KOPT-K1 (cell line): ENCODE measurements around the gene PLEKHA5.
A peak's percentile ranks its signal among the peaks of the same experiment; 100 is the strongest.
"Not testable (repeated sequence)": the region's sequence is repeated elsewhere in the genome, so short reads cannot be mapped to it uniquely, and the experiment has no call there.

Source experiments
- H3K27ac ChIP-seq: fragments of 200-600 bp; sonication (generic); 2 replicates; pipeline ENCODE4 v1.5.1; 2016; ENCODE audit warnings: antibody characterized with exemption, mild to moderate bottlenecking, low read depth, low read length; ENCODE audit not compliant: poor library complexity, severe bottlenecking
- H3K36me3 ChIP-seq: fragments of 200-600 bp; sonication (generic); 2 replicates; pipeline ENCODE4 v1.5.1; 2017; ENCODE audit warnings: antibody characterized with exemption, mild to moderate bottlenecking, low read length, moderate library complexity; ENCODE audit not compliant: insufficient read depth
- H3K9me3 ChIP-seq: fragments of 200-600 bp; sonication (generic); 2 replicates; pipeline ENCODE4 v1.5.1; 2017; ENCODE audit warnings: antibody characterized with exemption, low read length, mild to moderate bottlenecking; ENCODE audit not compliant: insufficient read depth, poor library complexity, severe bottlenecking

PLEKHA5 gene, protein sequence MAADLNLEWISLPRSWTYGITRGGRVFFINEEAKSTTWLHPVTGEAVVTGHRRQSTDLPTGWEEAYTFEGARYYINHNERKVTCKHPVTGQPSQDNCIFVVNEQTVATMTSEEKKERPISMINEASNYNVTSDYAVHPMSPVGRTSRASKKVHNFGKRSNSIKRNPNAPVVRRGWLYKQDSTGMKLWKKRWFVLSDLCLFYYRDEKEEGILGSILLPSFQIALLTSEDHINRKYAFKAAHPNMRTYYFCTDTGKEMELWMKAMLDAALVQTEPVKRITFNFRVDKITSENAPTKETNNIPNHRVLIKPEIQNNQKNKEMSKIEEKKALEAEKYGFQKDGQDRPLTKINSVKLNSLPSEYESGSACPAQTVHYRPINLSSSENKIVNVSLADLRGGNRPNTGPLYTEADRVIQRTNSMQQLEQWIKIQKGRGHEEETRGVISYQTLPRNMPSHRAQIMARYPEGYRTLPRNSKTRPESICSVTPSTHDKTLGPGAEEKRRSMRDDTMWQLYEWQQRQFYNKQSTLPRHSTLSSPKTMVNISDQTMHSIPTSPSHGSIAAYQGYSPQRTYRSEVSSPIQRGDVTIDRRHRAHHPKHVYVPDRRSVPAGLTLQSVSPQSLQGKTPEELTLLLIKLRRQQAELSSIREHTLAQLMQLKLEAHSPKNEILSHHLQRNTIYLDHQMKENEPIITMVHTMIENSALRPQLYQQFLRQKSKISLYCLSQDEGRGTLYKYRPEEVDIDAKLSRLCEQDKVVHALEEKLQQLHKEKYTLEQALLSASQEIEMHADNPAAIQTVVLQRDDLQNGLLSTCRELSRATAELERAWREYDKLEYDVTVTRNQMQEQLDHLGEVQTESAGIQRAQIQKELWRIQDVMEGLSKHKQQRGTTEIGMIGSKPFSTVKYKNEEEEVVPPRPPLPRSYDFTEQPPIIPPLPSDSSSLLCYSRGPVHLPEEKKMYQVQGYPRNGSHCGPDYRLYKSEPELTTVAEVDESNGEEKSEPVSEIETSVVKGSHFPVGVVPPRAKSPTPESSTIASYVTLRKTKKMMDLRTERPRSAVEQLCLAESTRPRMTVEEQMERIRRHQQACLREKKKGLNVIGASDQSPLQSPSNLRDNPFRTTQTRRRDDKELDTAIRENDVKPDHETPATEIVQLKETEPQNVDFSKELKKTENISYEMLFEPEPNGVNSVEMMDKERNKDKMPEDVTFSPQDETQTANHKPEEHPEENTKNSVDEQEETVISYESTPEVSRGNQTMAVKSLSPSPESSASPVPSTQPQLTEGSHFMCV

DNA sequence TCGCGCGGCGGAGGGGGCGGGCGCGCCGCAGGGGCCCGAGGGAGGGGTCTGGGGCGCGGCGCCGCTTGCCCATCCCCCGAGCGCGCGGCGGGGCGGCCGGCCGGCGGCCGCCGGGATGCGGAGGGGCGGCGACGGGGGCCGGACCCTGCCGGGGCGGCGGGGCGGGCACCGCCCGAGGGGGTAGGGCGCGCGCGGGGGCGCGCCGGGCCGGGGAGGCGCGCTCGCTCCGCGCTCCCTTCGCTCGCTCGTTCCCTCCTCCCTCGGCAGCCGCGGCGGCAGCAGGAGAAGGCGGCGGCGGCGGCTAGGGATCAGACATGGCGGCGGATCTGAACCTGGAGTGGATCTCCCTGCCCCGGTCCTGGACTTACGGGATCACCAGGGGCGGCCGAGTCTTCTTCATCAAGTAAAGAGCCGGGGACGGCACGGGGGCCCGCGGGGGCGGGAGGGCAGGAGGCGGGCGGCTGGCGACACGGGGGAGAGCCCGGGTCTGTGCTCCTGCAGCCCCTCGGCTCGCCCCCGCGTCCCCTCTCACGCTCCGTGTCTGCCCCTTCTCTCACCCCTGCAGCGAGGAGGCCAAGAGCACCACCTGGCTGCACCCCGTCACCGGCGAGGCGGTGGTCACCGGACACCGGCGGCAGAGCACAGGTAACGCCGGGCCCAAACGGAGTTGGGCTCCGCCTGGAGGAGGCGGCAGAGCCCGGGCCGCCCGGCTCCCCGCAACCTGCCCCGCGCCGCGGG is at the start of gene PLEKHA5:
PLEKHA5 (plus strand) TSS at position 248 of the 738 bp plus-strand sequence; CDS start at position 315, 67 bp downstream.
- Histone ChIP-seq H3K9me3 (peaks cover 11% of the 10 kb centered on the region), H3K27ac (peak within 1 kb of the TSS; percentile 43)

GRCh38 chr12:19080918-19081317 is 48.6 kb upstream of the PLEKHA5 start:
- Histone ChIP-seq H3K27ac (no peak overlapping the region), H3K9me3 (no peaks in the 10 kb centered on the region), H3K36me3 (no peaks in the 10 kb centered on the region)

More for the DNA sequence above, at the start of gene PLEKHA5:
- no peaks in the 10 kb centered on the region for H3K36me3 ChIP-seq

GRCh38 chr12:19082365-19082911 is 47.1 kb upstream of the PLEKHA5 start:
- Histone ChIP-seq H3K36me3 (no peaks in the 10 kb centered on the region), H3K27ac (no peak overlapping the region), H3K9me3 (no peaks in the 10 kb centered on the region)

GRCh38 chr12:19084547-19084946 is 45.0 kb upstream of the PLEKHA5 start:
- no peak overlapping the region for H3K27ac ChIP-seq
- H3K9me3 ChIP-seq: no peaks in the 10 kb centered on the region
- no peaks in the 10 kb centered on the region for H3K36me3 ChIP-seq

- no peaks in the 10 kb centered on the region for H3K36me3 ChIP-seq
- no peak overlapping the region for H3K27ac ChIP-seq
- no peaks in the 10 kb centered on the region for H3K9me3 ChIP-seq
These were observed 44.4 kb upstream of the PLEKHA5 start for GRCh38 chr12:19085090-19085489.

DNA sequence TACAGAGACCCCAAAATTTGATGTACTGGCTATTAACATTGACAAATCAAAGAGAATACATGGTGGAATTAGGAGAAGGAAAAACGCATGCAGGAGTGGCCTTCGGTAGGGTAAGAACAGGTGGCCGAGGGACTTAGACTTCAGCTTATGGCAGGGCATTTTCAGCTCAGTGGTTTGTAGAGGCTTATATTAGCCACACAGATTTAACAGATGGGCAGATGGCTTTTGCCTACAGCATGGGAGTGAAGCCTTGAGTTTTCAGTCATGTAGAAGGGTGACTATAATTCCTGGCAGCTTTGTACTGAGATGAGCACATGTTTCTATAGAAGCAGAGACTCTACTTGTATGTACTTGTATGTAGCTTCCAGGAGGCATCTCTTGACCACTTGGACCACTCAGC is 40.9 kb upstream of the PLEKHA5 start:
- H3K9me3 ChIP-seq: no peaks in the 10 kb centered on the region
- no peaks in the 10 kb centered on the region for H3K36me3 ChIP-seq
- no peak overlapping the region for H3K27ac ChIP-seq

- not testable (repeated sequence) for H3K27ac ChIP-seq, H3K9me3 ChIP-seq, H3K36me3 ChIP-seq
These were observed 37.1 kb upstream of the PLEKHA5 start for GRCh38 chr12:19092482-19092881.

DNA sequence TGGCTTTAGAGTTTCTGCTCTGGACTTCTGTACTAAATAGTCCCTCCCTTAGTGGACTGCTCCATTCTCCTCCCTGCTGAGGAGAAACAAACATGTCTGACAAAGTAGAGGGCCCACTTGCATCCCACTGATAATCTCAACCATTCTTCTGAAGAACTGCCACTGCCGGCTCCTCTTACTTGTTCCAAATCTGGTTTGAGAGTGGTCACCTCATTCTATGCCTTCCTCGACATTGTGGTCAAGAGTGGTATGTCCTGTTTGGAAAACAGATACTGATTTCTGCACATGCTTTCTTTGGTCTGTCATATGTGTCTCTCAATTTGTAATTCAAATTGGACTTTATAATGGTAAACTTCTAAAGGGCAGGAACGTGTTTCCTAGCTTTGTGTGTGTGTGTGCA is 36.3 kb upstream of the PLEKHA5 start:
- H3K36me3 ChIP-seq: no peaks in the 10 kb centered on the region
- no peak overlapping the region for H3K27ac ChIP-seq
- no peaks in the 10 kb centered on the region for H3K9me3 ChIP-seq

DNA sequence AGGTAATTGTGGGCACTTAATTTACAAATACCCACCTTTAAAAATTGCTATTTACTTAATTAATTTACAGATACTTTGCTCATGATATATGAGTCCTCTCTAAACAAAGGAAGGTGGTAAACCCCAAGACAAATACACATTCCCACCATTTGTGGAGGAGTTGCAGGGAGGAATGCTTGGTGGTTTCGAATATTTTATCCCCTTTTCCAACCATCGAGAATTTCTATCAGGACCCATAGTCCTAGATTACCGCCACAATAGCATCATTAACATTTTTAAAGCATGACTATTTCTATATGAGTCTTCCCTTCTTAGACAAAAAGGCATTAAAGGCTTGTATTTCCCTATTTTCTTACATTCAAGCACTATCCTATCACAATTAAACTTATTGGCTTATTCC is 34.2 kb upstream of the PLEKHA5 start:
- H3K9me3 ChIP-seq: no peaks in the 10 kb centered on the region
- H3K36me3 ChIP-seq: no peaks in the 10 kb centered on the region
- no peak overlapping the region for H3K27ac ChIP-seq

- H3K36me3 ChIP-seq: no peaks in the 10 kb centered on the region
- H3K9me3 ChIP-seq: no peaks in the 10 kb centered on the region
- H3K27ac ChIP-seq: no peak overlapping the region
These were observed 33.6 kb upstream of the PLEKHA5 start for GRCh38 chr12:19095756-19096480.

DNA sequence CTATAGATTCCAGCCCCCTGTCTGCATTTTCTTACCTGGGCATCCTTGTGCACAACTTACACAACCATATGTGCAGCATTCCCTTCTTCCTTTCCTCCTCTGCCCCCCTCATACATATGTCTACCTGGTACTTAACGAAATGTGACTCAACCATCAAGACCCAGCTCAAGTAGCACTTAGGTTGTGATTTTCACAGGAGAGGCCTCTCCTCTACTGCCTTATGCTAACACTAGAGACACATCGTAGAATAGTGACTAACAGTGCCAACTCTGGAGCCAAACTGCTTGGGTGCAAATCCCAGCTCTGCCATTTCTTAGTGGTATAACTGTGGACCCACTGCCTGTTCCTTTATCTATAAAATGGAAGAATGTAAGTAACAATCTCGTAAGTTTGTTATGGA is 24.1 kb upstream of the PLEKHA5 start:
- Histone ChIP-seq H3K9me3 (no peaks in the 10 kb centered on the region), H3K36me3 (no peaks in the 10 kb centered on the region), H3K27ac (no peak overlapping the region)

DNA sequence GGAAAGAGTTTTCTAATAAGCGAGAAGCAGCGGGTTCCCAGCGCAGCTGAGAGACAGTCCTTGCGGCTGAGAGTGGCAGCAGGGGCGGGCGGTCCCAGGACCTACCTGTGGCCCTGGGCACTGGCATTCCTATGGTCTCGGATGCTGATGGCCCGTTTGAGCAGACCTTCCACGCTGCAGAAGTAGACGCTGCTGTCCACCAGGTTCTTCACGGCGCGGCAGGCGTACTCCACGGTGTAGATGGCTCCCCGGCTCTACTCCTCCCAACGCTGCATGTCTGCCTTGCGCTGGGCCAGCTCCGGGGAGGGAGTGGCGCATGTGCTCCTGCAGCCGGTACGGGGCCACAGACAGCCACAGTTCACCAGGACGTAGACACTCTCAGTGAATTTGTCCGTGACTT is 21.8 kb upstream of the PLEKHA5 start:
- H3K36me3 ChIP-seq: no peaks in the 10 kb centered on the region
- no peak overlapping the region for H3K27ac ChIP-seq
- H3K9me3 ChIP-seq: no peaks in the 10 kb centered on the region

GRCh38 chr12:19110221-19110940 is 19.2 kb upstream of the PLEKHA5 start:
- Histone ChIP-seq H3K36me3 (no peaks in the 10 kb centered on the region), H3K9me3 (no peaks in the 10 kb centered on the region), H3K27ac (no peak overlapping the region)
